D341Med (cell line): ENCODE data around the gene AP4S1.
"Not testable (repeated sequence)": the region's sequence is repeated elsewhere in the genome, so short reads cannot be mapped to it uniquely, and the experiment has no call there.

Source experiments
- DNase-seq: peaks from one replicate; pipeline ENCODE4 v3.0.0; 2012; ENCODE audit warnings: low spot score

AP4S1 gene

DNA sequence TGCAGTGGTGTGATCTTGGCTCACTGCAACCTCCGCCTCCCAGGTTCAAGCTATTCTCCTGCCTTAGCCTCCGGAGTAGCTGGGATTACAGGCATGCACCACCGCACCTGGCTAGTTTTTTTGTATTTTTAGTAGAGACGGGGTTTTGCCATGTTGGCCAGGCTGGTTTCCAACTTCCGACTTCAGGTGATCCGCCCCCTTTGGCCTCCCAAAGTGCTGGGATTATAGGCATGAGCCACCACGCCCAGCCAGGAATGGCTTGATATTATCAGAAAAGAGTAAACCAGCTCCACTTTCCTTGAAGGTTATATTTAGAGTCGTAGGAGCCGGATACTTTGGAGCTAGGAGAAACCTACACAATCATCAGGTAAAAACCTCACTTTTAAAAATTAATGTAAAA is 61.0 kb downstream of the AP4S1 start:
- not testable (repeated sequence) for DNase-seq

DNA sequence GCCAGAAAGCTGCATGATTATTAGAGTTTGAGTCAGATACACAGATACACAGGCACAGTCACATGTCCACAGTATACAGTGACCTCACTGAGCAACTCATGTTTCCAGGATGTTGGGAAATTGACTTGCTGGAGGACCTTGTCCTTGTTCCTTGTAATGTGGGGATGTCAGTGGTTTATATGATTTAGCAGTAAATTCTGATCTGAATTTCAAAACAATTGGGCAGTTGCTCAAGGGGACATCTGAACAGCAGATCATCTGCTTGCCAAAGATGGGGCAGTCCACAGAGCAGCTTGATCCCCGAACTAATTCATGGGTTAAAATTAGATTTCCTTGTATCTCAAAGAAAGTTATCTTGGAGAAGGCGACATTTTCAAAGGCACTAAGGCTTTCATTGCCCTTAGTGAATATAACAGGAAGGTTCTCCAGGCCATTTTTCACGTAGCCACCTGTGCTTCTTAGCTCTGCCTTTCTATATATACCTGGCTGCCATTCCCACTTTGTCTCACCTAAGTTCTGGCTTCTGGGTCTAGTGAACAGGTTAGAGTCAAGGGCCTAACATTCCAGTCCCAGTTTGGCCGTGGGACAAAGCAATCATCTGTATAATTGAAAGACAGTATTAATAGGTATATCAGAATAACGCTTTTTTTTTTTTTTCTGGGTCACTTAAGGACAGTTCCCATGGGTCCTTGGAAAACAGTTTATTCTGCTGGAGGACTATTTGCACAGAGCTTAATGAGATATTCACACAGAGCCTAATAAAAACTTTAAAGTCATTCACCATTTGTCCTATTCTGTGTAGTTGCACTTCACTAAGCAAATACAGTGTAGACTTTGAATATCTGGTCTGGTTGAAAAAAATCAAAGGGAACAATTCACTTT is 65.7 kb downstream of the AP4S1 start:
- no peak for DNase-seq

DNA sequence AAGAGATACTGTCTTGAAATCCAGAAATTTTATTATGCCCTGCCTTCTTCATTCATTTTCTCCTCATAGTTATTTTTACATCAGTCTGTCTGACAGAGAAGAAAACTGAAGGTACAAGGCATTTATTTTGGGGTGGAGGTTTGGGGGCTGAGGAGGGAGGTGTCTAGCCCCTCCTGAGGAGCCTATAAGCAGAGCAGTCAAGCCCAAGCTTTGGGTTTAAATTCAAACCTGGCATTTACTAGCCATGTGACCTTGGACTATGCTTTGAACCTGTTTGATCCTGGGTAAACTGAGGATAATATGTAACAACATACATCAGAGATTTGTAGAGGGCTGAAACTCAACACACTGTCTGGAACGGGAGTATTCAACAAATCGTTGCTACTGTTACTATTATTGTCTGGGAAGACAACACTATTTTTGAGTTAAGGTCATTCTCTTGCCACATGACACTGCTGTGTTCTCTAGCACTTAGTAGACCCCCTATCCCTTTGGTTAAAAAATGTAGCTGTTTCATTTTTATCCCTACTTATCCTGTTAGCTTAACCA is 66.8 kb downstream of the AP4S1 start:
- DNase-seq = no peak

DNA sequence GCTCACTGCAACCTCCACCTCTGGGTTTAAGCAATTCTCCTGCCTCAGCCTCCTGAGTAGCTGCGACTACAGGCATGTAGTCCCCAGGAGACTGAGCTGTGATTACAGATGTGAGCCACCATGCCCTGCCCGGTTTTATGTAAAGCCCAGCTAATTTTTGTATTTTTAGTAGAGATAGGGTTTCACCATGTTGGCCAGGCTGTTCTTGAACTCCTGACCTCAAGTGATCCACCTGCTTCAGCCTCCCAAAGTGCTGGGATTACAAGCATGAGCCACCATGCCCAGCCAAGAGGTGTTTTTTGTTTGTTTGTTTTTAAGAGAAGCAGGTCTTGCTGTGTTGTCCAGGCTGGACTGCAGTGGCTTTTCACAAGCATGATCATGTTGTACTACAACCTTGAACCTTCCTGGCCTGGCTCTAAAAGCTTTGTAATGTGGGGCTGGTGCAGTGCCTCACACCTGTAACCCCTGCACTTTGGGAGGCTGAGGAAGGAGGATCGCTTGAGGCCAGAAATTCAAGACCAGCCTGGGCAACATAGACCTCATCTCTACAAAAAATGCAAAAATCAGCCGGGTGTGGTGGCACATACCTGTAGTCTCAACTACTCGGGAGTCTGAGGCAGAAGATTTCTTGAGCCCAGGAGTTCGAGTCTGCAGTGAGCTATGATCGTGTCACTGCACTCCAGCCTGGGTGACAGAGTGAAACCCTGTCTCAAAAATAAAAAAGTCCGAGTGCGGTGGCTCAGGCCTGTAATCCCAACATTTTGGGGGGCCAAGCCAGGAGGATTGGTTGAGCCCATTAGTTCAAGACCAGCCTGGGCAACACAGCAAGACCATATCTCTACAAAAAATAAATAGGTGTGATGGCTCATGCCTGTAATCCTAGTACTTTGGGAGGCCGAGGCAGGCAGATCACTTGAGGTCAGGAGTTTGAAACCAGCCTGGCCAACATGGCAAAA is 68.7 kb downstream of the AP4S1 start:
- DNase-seq = not testable (repeated sequence)

DNA sequence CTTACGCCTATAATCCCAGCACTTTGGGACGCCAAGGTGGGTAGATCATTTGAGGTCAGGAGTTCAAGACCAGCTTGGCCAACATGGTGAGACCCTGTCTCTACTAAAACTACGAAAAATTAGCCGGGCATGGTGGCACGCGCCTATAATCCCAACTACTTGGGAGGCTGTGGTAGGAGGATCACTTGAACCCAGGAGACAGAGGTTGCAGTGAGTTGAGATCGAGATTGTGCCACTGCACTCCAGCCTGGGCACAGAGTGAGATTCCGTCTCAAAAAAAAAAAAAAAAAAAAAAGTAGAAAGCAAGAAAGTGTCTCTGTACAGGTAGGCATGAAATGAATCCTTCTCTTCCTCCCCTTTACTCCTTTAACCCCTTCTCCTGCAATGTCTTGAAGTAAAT is 70.4 kb downstream of the AP4S1 start:
- DNase-seq = not testable (repeated sequence)

DNA sequence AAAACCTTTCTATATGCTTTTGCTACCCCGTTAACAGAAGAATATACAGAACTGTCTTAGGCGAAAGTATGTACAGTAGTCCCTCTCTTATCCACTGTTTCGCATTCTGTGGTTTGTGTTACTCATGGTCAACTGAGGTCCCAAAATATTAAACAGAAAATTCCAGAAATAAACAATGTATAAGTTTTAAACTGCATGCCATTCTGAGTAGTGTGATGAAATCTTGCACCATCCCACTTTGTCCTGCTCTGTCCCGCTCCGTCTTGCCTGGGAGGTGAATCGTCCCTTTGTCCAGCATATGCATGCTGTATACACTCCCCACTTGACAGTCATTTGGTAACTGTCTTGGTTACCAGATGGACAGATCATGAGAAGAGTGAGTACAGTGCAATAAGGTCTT is 70.8 kb downstream of the AP4S1 start:
- no peak for DNase-seq

DNA sequence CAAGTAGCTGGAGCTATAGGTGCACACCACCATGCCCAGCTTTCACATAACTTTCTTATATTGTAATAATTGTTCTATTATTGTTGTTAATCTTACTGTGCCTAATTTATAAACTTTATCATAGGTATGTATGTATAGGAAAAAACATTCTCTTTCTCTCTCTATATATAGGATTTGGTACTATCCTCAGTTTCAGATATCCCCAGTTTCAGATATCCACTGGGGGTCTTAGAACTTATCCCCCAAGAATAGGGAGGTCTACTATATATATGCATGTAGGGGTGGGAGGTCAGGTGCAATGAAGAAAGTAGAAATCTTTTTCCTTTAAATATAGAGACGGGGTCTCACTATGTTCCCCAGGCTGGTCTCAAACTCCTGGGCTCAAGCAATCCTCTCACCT is 71.6 kb downstream of the AP4S1 start:
- no peak for DNase-seq

DNA sequence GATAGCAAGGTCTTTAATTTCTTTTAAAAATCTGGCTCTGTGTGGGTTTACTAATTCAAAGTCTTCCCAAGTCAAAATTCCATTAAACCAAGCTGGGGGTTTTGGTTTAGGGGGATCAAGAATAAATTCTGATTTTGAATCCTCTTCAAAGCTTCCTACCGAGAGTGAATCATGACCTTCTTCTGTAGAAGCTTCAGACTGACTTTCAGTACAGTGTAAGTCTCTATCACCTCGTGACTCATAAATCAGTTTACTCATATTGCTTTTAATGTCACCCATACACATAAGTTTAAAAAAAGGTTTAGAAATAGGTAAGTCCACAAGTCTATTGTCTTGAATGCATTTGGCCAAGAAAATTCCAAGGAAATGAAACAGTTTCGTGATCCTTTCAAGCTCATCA is 81.3 kb downstream of the AP4S1 start:
- DNase-seq = no peak

DNA sequence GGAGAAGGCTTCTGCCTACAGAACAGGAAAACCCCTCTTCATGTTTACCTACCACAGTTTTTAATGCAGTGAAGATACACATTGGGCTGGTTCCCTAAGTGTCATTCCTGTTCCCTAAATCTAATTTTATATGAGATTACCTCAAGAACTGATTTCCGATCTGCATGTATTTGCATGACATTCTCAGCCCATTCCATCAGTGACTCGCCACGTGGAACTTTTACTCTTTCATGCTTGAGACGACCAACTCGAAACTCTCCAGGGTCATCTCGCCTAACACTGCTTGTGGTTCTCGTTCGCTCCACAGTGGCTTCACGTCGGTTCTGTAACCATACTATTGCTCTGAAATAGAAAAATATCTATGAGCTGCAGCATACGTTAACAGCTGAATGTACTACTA is 83.8 kb downstream of the AP4S1 start:
- DNase-seq = no peak

DNA sequence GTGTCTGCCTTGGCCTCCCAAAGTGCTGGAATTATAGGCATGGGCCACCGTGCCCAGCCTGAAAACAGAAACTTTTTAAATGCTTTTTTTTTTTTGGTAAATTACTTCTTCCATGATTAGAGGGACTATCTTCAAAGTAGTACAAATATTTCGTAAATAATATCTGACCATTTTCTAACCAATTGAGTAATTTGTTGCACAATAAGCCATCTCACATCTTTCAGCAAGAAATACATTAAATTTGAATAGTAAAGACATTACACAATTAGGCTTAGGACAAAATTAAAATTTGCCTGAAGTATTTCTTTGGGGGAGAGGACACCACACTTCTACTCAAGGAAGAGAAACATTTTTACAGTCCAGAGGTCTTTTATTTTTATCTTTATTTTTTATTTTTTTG is 85.4 kb downstream of the AP4S1 start:
- DNase-seq = no peak

DNA sequence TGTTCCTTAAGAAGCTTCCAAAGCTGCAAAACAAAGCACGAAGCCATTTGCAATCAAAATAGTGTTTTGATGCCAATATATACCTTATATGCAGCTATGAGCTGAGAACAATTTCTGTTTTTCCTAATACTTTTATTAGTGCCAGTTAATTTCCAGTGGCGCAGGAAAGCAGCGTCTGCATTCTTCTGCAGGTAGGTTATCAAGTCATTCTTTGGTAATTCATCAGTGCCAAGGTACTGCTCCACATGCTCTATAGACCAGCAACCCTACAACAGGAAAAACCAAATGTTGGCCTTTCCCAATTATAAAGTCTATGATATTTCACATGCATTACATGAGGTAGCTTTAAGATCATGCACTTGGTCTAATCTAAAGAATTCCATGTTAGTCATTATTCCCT is 88.3 kb downstream of the AP4S1 start:
- no peak for DNase-seq

DNA sequence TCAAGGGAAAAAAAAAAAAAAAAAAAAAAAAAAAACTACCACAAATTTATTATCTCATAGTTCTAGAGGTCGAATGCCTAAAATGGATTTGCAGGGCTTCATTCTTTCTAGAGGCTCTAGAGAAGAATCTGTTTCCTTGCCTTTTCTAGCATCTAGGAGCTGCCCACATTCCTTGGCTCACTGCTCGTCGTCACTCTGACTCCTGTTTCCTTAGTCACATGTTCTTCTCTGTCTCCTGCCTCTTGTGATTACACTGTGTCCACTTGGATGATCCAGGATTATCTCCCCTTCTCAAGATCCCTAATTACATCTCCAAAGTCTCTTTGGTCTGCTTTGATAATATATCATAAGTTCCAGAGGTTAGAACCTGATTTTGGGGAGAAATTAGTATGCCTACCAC is 93.4 kb downstream of the AP4S1 start:
- no peak for DNase-seq

DNA sequence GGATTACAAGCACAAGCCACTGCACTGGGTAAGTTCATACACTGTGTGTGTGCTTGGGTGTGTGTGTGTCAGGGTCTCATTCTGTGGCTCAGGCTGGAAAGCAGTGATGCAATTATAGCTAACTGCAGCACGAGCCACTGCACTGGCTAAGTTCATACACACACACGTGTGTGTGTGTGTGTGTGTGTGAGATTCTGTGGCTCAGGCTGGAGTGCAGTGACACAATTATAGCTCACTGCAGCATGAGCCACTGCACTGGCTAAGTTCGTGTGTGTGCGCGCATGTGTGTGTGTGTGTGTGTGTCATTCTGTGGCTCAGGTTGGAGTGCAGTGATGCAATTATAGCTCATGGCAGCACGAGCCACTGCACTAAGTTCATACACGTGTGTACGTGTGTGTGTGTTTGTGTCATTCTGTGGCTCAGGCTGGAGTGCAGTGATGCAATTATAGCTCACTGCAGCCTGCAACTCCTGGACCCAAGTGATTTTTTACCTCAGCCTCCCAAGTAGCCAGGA is 96.7 kb downstream of the AP4S1 start:
- DNase-seq = no peak

DNA sequence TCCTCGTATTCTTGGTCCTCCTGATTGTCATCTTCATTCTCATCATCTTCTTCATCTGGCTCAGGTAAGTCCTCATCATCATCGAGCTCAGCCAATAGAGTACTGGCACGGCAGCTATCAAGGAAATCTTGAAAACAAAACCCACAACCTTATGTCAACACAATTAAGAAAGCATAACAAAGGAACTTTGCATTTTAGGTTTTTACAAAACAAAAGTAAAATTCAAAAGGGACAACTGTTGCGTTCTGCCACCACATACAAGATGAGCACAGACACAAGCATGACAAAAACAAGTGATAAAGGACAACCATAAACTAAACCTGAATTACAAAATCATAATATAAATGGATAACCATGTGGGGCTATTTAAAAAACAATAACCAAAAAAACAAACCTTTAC is 97.5 kb downstream of the AP4S1 start:
- DNase-seq = no peak

DNA sequence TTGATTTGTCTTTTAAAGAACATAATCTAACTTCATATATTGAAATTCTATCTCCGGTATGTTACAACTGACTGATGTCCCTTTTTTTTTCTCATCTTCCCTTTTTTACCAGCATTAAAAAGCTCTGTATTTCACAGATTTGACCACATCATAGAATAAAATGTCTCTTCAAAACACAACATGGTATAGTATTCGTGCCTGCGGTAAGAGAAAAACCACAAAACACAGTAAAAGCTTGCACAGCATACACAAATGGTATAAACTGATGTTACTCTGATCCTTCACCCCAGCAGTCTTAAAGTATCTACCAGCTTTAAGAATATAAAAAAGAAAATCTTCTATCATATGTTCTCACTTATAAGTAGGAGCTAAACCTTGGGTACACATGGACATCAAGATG is 98.7 kb downstream of the AP4S1 start:
- no peak for DNase-seq

DNA sequence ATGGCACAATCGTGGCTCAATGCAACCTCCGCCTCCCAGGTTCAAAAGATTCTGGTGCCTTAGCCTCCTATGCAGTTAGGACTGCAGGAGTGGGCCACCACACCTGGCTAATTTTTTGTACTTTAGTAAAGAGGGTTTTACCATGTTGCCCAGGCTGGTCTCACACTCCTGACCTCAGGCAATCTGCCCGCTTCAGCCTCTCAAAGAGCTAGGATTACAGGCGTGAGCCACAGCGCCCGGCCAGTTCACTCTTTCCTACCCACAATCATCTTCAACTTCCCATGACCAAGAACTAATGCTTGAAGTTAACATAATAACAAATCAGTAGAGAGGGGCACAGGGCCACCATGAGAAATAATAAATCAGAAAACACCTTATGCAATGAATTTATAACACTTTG is 99.8 kb downstream of the AP4S1 start:
- no peak for DNase-seq

DNA sequence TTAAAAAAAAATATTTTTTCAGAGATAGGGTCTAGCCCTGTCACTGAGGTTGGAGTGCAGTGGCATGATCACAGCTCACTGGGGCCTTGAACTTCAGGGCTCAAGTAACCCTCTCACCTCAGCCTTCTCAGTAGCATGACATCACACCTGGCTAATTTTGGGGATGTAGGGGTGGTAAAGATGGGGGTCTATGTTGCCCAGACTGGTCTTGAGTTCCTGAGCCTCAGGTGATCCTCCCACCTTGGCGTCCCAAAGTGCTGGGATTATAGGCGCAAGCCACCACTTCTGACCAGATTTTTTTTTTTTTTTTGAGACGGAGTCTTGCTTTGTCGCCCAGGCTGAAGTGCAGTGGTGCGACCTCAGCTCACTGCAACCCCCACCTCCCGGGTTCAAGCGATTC is 101.2 kb downstream of the AP4S1 start:
- no peak for DNase-seq

DNA sequence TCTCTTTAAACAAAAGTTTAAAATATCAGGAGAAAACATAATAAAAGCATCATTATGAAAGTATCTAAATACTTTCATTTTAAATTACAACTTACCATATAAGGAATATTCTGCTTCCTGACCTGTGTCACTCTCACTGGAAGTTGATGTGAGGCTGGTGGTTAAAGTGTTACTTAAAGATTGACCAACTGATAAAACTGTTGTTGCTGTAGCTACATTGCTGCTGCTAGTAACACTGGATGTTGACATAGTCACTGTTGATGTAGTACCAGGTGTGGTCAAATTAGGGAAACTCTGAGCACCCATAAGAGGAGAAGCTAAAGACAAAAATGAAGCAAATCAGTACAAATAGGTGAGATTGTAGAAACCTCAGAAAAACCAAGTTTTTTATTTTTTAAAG is 102.2 kb downstream of the AP4S1 start:
- DNase-seq = no peak

DNA sequence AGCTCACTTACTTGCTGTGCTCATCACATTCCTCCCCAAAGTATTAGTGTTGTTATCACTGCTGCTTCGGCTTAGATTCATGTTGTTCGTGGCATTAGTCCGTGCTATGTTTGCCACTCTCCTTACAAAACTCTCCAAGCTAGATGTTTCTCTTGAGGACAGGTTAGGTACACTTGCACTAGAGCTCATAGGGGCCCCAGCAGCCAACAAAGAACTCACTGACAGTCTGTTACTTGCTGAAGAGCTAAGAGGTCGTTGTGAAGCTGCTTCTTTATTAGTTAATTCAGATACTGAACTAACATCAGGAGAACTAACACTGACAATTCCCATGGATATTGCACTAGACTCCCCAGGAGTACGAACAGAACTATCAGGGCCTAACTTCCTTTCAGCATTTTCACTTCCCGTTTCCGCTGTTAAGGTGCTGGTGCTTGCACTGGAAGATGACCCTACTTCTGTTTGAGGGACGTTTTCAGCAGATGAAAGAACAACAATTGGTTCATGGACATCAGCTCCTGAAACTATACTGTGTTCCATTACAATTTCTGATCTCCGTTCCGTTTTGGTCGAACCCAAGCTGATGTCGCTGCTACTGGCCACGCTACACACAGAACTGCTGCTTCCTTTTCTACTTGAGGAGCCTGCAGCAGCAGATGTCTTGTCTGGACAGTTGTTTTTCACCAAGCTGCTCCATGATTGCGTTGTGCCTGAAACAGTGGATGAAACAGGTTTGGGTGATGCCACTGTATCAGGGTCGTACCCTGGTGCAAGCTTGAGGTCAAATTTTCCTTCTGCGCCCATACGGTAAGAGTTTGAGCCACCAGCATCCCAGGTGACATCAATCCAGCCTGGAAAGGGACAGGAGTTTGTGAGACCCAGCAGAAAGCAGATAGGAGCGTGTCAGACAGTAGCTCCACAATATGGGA is 103.4 kb downstream of the AP4S1 start:
- DNase-seq = no peak

DNA sequence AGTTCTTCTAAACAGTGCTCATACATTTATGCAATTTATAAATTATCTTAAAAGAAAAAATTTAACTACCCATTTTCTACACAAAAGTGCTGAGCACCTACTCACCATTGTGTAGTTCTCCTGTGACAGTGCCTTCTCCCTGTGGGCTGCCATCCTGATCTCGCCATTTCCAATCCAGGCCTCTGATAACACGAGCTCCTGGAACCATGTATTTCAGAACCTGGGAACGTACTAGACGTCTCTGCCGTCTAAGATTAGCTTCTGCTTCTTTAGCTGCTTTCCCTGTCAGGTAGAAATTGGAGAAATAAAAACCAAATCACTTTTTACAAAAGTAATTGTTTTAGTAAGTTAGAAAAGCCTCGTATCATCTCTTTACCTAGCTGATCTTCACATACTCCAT is 107.7 kb downstream of the AP4S1 start:
- no peak for DNase-seq

DNA sequence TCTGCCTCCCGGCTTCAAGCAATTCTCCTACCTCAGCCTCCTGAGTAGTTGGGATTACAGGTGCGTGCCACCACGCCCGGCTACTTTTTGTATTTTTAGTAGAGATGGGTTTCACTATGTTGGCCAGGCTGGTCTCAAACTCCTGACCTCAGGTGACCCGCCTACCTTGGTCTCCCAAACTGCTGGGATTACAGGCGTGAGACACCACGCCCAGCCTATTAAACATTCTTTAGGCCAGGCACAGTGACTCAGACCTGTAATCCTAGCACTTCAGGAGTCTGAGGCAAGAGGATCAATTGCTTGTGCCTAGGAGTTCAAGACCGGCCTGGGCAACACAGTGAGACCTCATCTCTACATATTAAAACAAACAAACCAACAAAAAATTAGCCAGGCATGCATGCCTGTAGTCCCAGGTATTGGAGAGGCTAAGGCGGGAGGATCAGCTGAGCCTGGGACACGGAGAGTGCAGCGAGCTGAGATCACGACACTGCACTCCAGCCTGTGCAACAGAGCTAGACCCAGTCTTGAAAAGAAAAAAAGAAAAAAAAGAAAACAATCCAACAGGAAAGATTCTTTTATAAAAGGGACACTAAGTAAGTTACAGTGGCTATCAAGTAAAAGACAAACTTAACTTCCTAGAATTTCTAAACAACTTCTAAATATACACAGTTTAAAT is 111.9 kb downstream of the AP4S1 start:
- DNase-seq = no peak
